ENCODE results near the gene KLRD1.

The KLRD1 gene

DNA sequence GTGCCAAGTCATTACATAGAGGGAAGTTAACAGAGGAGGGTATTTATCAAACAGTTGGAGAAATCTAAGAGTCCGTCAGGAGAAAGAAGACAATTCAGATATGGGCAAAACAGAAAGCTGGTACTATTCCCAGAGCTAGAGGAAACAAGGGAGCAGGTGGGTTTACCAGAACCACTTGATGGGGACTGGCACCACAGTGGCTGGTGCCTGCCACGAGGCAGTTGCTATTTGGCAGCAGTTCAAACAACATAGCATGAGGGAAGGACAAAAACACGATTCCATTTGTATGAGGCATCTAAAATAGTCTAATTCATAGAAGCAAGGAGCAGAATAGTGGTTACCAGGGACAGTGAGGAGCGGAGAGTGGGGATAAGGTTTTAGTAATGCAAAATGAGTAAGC, 24.6 kb upstream of the KLRD1 start:
- TF ChIP-seq ZNF70 (CRISPR knock-in tag; IDR thresholded peaks at IDR 0.05), result no peak
- TF ChIP-seq RARB (CRISPR knock-in tag; IDR thresholded peaks at IDR 0.05), result no peak
- TF ChIP-seq TOX (CRISPR knock-in tag; IDR thresholded peaks at IDR 0.05; ENCODE audit: borderline replicate concordance), result no peak
- TF ChIP-seq ZNF8 (CRISPR knock-in tag; IDR thresholded peaks at IDR 0.05), result no peak
- TF ChIP-seq, protein P1, sequence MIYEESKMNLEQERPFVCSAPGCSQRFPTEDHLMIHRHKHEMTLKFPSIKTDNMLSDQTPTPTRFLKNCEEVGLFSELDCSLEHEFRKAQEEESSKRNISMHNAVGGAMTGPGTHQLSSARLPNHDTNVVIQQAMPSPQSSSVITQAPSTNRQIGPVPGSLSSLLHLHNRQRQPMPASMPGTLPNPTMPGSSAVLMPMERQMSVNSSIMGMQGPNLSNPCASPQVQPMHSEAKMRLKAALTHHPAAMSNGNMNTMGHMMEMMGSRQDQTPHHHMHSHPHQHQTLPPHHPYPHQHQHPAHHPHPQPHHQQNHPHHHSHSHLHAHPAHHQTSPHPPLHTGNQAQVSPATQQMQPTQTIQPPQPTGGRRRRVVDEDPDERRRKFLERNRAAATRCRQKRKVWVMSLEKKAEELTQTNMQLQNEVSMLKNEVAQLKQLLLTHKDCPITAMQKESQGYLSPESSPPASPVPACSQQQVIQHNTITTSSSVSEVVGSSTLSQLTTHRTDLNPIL (CRISPR knock-in tag; IDR thresholded peaks at IDR 0.05; ENCODE audit: low read depth), result no peak
- no peak for TF ChIP-seq ARNTL (CRISPR knock-in tag; IDR thresholded peaks at IDR 0.05; ENCODE audit: borderline replicate concordance, low read depth)
- TF ChIP-seq ZC3H10 (CRISPR knock-in tag; IDR thresholded peaks at IDR 0.05), result no peak
- TF ChIP-seq ZFP30 (CRISPR knock-in tag; IDR thresholded peaks at IDR 0.05), result no peak
- TF ChIP-seq ESRRG (CRISPR knock-in tag; IDR thresholded peaks at IDR 0.05), result no peak
- TF ChIP-seq, protein P2, sequence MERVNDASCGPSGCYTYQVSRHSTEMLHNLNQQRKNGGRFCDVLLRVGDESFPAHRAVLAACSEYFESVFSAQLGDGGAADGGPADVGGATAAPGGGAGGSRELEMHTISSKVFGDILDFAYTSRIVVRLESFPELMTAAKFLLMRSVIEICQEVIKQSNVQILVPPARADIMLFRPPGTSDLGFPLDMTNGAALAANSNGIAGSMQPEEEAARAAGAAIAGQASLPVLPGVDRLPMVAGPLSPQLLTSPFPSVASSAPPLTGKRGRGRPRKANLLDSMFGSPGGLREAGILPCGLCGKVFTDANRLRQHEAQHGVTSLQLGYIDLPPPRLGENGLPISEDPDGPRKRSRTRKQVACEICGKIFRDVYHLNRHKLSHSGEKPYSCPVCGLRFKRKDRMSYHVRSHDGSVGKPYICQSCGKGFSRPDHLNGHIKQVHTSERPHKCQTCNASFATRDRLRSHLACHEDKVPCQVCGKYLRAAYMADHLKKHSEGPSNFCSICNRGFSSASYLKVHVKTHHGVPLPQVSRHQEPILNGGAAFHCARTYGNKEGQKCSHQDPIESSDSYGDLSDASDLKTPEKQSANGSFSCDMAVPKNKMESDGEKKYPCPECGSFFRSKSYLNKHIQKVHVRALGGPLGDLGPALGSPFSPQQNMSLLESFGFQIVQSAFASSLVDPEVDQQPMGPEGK (CRISPR knock-in tag; IDR thresholded peaks at IDR 0.05; ENCODE audit: borderline replicate concordance), result no peak
- no peak for TF ChIP-seq CSDC2 (CRISPR knock-in tag; IDR thresholded peaks at IDR 0.05)
- no peak for ATAC-seq

DNA sequence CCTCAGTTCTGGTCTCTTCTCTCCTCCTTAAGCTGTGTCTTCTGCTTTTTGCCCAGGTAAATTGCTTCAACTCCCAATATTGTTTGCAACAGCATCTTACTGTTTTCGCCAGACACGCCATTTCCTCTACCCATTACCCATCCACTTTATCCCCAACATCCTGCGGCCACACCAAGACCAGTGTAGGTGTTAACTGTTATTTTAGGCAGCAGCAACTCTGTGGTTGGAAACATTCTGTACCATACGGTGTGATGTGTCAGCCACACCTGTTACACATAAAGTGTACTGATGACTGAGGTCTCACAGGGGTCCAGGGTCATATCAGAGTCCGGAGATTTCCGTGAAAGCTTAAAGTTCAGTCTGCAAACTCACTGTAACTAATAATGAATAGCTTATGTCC, 21.8 kb upstream of the KLRD1 start:
- ATAC-seq, result no peak
- TF ChIP-seq BACH2 (CRISPR knock-in tag; IDR thresholded peaks at IDR 0.05; ENCODE audit: borderline replicate concordance) (no peak), ZFP3 (CRISPR knock-in tag; IDR thresholded peaks at IDR 0.05) (no peak), RARB (CRISPR knock-in tag; IDR thresholded peaks at IDR 0.05) (no peak), SNAI2 (CRISPR knock-in tag; IDR thresholded peaks at IDR 0.05) (no peak), TOX (CRISPR knock-in tag; IDR thresholded peaks at IDR 0.05; ENCODE audit: borderline replicate concordance) (no peak), ZFP30 (CRISPR knock-in tag; IDR thresholded peaks at IDR 0.05) (no peak), ZNF8 (CRISPR knock-in tag; IDR thresholded peaks at IDR 0.05) (no peak), ZC3H10 (CRISPR knock-in tag; IDR thresholded peaks at IDR 0.05) (no peak)
- TF ChIP-seq, protein P1 (CRISPR knock-in tag; IDR thresholded peaks at IDR 0.05; ENCODE audit: low read depth), result no peak
- TF ChIP-seq, protein P2 (CRISPR knock-in tag; IDR thresholded peaks at IDR 0.05; ENCODE audit: borderline replicate concordance), result no peak
- TF ChIP-seq, protein P3, sequence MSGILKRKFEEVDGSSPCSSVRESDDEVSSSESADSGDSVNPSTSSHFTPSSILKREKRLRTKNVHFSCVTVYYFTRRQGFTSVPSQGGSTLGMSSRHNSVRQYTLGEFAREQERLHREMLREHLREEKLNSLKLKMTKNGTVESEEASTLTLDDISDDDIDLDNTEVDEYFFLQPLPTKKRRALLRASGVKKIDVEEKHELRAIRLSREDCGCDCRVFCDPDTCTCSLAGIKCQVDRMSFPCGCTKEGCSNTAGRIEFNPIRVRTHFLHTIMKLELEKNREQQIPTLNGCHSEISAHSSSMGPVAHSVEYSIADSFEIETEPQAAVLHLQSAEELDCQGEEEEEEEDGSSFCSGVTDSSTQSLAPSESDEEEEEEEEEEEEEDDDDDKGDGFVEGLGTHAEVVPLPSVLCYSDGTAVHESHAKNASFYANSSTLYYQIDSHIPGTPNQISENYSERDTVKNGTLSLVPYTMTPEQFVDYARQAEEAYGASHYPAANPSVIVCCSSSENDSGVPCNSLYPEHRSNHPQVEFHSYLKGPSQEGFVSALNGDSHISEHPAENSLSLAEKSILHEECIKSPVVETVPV (CRISPR knock-in tag; IDR thresholded peaks at IDR 0.05), result no peak

DNA sequence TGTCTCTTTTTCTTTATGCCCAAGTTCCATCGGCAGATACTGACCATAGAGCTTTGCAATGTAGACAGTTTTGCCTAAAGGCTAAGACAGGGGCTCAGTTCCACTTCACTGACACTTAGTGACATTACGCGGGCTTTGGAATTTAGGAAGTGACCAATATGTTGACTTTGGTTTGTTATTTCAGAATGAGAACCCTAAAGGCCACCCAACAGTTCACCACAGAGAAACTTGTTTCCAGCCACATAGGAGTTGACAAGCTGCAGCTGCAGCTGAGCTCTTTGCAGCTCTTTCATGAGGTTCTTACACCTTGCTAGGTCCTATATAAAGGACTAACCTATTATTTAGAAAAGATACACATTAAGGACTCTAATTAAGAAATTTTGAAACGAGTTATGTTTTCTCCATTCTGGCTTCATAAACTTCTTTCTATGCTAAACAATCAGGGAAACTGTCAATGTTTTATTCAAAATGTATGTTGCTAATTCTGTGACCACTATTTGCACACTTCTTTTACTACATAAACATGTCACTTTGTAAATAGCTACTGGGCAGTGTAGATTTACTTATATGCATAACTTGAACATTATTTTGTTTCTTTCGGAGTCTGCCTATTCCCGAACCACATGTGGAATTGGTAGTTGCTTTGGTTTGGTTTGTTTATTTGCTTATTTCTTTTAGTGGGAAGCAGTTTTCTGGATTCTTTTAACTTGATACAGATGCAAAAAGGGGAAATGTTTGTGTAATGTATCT, 18.5 kb upstream of the KLRD1 start:
- TF ChIP-seq SNAI2 (CRISPR knock-in tag; IDR thresholded peaks at IDR 0.05), result no peak
- TF ChIP-seq, protein P3 (CRISPR knock-in tag; IDR thresholded peaks at IDR 0.05), result no peak
- no peak for TF ChIP-seq RARB (CRISPR knock-in tag; IDR thresholded peaks at IDR 0.05)
- no peak for TF ChIP-seq ESRRG (CRISPR knock-in tag; IDR thresholded peaks at IDR 0.05)
- TF ChIP-seq PPARA (CRISPR knock-in tag; IDR thresholded peaks at IDR 0.05; ENCODE audit: borderline replicate concordance), result no peak
- no peak for TF ChIP-seq ARNTL (CRISPR knock-in tag; IDR thresholded peaks at IDR 0.05; ENCODE audit: borderline replicate concordance, low read depth)
- TF ChIP-seq BACH2 (CRISPR knock-in tag; IDR thresholded peaks at IDR 0.05; ENCODE audit: borderline replicate concordance), result no peak
- TF ChIP-seq TCF4 (CRISPR knock-in tag; IDR thresholded peaks at IDR 0.05; ENCODE audit: borderline replicate concordance), result no peak
- no peak for TF ChIP-seq ZNF8 (CRISPR knock-in tag; IDR thresholded peaks at IDR 0.05)
- ATAC-seq, result no peak
